Measurements from ENCODE around the gene FGFR1OP2.

DNA sequence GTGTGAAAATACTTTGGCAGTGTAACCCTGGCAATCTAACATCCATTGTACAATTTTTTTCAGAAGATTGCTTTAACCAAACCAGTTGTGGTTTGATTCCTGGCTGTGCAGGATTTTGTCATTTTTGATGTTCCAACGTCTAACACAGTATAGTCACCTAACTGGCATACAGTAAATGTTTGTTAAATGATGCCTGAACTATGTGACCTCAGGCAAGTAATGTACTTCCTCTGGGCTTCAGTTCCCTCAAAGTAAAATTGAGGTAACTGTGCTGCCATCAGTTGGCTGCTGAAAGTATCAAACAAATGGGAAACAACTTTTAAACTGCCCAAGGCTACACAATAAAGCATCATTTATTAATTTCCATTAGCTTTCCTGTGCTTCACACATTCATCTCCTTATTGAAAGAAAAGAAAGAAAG lies 71.6 kb downstream of the FGFR1OP2 start:
- TF ChIP-seq MAX (IDR thresholded peaks at IDR 0.05; ENCODE audit: low read depth, low read length) = no peak
- no peak for TF ChIP-seq POLR2A (IDR thresholded peaks at IDR 0.05; ENCODE audit: extremely low read depth, insufficient read length)
- peak; percentile 22 for TF ChIP-seq CTCF (IDR thresholded peaks at IDR 0.05; ENCODE audit: low read depth, low read length)
- no peak for TF ChIP-seq MYC (IDR thresholded peaks at IDR 0.05; ENCODE audit: low read depth, low read length)
